Neuronal stem cell (in vitro differentiated cells): ENCODE results near the gene KLHL8.

ENCODE experiments used
- DNase-seq: peaks from one replicate; pipeline ENCODE4 v3.0.0-alpha.2; 2013; ENCODE audit warnings: low spot score
- H2AFZ ChIP-seq: one replicate; pipeline ENCODE4 v1.6.1; 2013; ENCODE audit warnings: mild to moderate bottlenecking, low read length, inconsistent platforms
- H2AK5ac ChIP-seq: 2 replicates; pipeline ENCODE4 v1.6.1; 2013; ENCODE audit warnings: low read depth, mild to moderate bottlenecking, inconsistent platforms, low read length, moderate library complexity, mixed read lengths
- H2BK120ac ChIP-seq: 2 replicates; pipeline ENCODE4 v1.6.1; 2013; ENCODE audit warnings: low read depth, mild to moderate bottlenecking, inconsistent platforms, low read length, moderate library complexity, mixed read lengths
- H2BK12ac ChIP-seq: one replicate; pipeline ENCODE4 v1.6.1; 2013; ENCODE audit warnings: low read length, inconsistent platforms
- H2BK15ac ChIP-seq: 2 replicates; pipeline ENCODE4 v1.6.1; 2013; ENCODE audit warnings: mild to moderate bottlenecking, low read length, inconsistent platforms, mixed read lengths
- H2BK5ac ChIP-seq: one replicate; pipeline ENCODE4 v1.6.1; 2013; ENCODE audit warnings: inconsistent platforms, mild to moderate bottlenecking, low read length, moderate library complexity
- H3K14ac ChIP-seq: one replicate; pipeline ENCODE4 v1.6.1; 2013; ENCODE audit warnings: low read length, inconsistent platforms
- H3K18ac ChIP-seq: 2 replicates; pipeline ENCODE4 v1.6.1; 2013; ENCODE audit warnings: low read length, inconsistent platforms
- H3K23ac ChIP-seq: 2 replicates; pipeline ENCODE4 v1.6.1; 2013; ENCODE audit warnings: low read depth, mild to moderate bottlenecking, mixed read lengths, low read length, inconsistent platforms; ENCODE audit not compliant: poor library complexity
- H3K27ac ChIP-seq: replicated peaks from 3 replicates; pipeline ENCODE4 v1.5.1; 2013; ENCODE audit warnings: low read length, inconsistent platforms
- H3K27me3 ChIP-seq, 3 experiments: 2 replicates each; pipeline ENCODE4 v1.6.1; 2013; ENCODE audit warnings: low read length in 3 of 3, mild to moderate bottlenecking in 2 of 3, inconsistent platforms in 1 of 3, low read depth in 1 of 3, mixed read lengths in 1 of 3, moderate library complexity in 1 of 3; ENCODE audit not compliant: control insufficient read depth in 3 of 3, insufficient read depth in 3 of 3
- H3K36me3 ChIP-seq, 2 donors: replicated peaks in 1 of 2; 2 replicates each; pipeline ENCODE4 v1.6.1; 2013; ENCODE audit warnings: low read length in 2 of 2; ENCODE audit not compliant: control insufficient read depth in 2 of 2, insufficient read depth in 2 of 2
- H3K4ac ChIP-seq: 2 replicates; pipeline ENCODE4 v1.6.1; 2013; ENCODE audit warnings: inconsistent platforms, mild to moderate bottlenecking, low read length, moderate library complexity
- H3K4me1 ChIP-seq, 2 donors: 1 replicate in 1 of 2; 2 replicates in 1 of 2; pipeline ENCODE4 v1.6.1; 2013; ENCODE audit warnings: low read length in 2 of 2, low read depth in 1 of 2; ENCODE audit not compliant: control insufficient read depth in 2 of 2, insufficient read depth in 1 of 2
- H3K4me2 ChIP-seq: one replicate; pipeline ENCODE4 v1.6.1; 2013; ENCODE audit warnings: mild to moderate bottlenecking, low read length, inconsistent platforms; ENCODE audit not compliant: insufficient read depth, poor library complexity, severe bottlenecking
- H3K4me3 ChIP-seq, 2 donors: 2 replicates each; pipeline ENCODE4 v1.5.1; 2013; ENCODE audit warnings: low read length in 2 of 2, mild to moderate bottlenecking in 2 of 2, inconsistent platforms in 1 of 2, moderate library complexity in 1 of 2
- H3K79me1 ChIP-seq: one replicate; pipeline ENCODE4 v1.6.1; 2013; ENCODE audit warnings: low read depth, mild to moderate bottlenecking, inconsistent platforms, low read length, moderate library complexity
- H3K9ac ChIP-seq: one replicate; pipeline ENCODE4 v1.6.1; 2013; ENCODE audit warnings: mild to moderate bottlenecking, low read depth, low read length, inconsistent platforms; ENCODE audit not compliant: poor library complexity
- H3K9me3 ChIP-seq, 2 donors: replicated peaks in 1 of 2; 2 replicates each; pipeline versions ENCODE3 to v1.6.1; 2013; ENCODE audit warnings: low read length in 2 of 2, mild to moderate bottlenecking in 2 of 2, inconsistent platforms in 1 of 2, low read depth in 1 of 2, mixed read lengths in 1 of 2, moderate library complexity in 1 of 2; ENCODE audit not compliant: control insufficient read depth in 2 of 2, insufficient read depth in 1 of 2
- H4K8ac ChIP-seq: one replicate; pipeline ENCODE4 v1.6.1; 2013; ENCODE audit warnings: low read depth, mild to moderate bottlenecking, inconsistent platforms, low read length, moderate library complexity
- H4K91ac ChIP-seq: one replicate; pipeline ENCODE4 v1.6.1; 2013; ENCODE audit warnings: low read length, low read depth, mild to moderate bottlenecking, inconsistent platforms; ENCODE audit not compliant: poor library complexity
- WGBS, 2 donors: extraction: QIAGEN DNeasy Blood & Tissue Kit; methylation state at CpG; one replicate each; pipeline ENCODE4 v1.1.7; 2013; ENCODE audit warnings: missing lambda C conversion rate in 2 of 2, mixed read lengths in 1 of 2; ENCODE audit not compliant: insufficient read length in 2 of 2, insufficient replicate concordance in 1 of 2; ENCODE audit errors: extremely low coverage in 2 of 2; 5-methylcytosine and 5-hydroxymethylcytosine counted together

The KLHL8 gene

DNA sequence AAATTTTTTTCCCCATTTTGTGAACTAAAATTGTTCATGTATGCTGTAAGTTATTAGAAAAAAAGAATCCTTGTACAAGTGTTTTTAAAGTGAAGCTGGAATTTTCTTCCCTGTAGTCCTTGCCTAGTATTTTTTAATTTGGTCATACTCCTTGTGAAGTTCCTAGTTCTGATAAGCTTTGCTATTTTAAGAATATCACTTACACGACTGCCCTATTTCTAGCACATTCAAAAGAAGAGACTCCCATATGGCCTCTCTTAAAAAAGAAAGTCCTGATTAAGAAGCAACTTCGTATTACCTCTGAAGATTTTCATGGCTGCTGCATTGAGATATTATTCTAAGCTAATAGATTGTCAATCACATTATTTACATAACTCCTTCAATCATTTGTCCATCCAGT is 87.2 kb downstream of the KLHL8 start:
- Histone ChIP-seq H3K4me3 (no peak overlapping the region), H4K8ac (no peak overlapping the region), H3K27ac (no peak overlapping the region), H2AK5ac (no peak overlapping the region), H2AFZ (no peak overlapping the region), H3K36me3 (peaks cover 29 to 91% of the 10 kb centered on the region in 2 donors), H3K18ac (no peak overlapping the region), H3K4me1 (peaks cover 0 to 2% of the 10 kb centered on the region in 2 donors), H2BK120ac (no peak overlapping the region), H3K79me1 (no peaks in the 10 kb centered on the region), H3K27me3 (no peaks in the 10 kb centered on the region), H3K4me2 (no peak overlapping the region), H3K14ac (no peak overlapping the region), H3K9ac (no peak overlapping the region), H2BK15ac (no peak overlapping the region), H4K91ac (no peak overlapping the region), H3K4ac (no peak overlapping the region), H2BK12ac (no peak overlapping the region), H2BK5ac (no peak overlapping the region), H3K9me3 (no peaks in the 10 kb centered on the region), H3K23ac (no peak overlapping the region)
- DNase-seq = no peak
- no CpG with 5 or more reads among the region's 2 CpGs for WGBS, 2 donors

DNA sequence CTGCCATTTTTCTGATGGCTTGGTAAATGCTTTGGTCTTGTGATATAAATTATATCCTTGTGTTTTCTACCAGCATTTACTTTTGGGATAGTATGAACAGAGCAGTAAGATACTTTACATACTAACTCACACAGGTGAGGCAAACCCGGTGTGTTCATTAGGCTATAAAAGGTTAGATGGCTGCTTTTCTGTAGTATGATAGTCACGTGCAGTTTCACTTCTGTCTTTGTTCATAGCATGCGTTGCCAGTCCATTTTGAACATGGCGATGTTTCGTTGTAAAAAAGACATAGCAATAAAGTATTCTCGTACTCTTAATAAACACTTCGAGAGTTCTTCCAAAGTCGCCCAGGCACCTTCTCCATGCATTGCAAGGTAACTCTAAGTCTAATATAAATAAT is 88.4 kb downstream of the KLHL8 start:
- no peak overlapping the region for H3K14ac ChIP-seq
- no peak overlapping the region for H2AK5ac ChIP-seq
- no peaks in the 10 kb centered on the region for H3K27me3 ChIP-seq
- H3K4me3 ChIP-seq = no peak overlapping the region
- no peak overlapping the region for H3K4ac ChIP-seq
- H3K36me3 ChIP-seq = peaks cover 32 to 96% of the 10 kb centered on the region in 2 donors
- no peak overlapping the region for H3K4me2 ChIP-seq
- no peak overlapping the region for H3K23ac ChIP-seq
- no peak overlapping the region for H4K8ac ChIP-seq
- WGBS, 2 donors = no CpG with 5 or more reads among the region's 8 CpGs
- H4K91ac ChIP-seq = no peak overlapping the region
- no peak overlapping the region for H2BK12ac ChIP-seq
- H3K9me3 ChIP-seq = no peaks in the 10 kb centered on the region
- H3K4me1 ChIP-seq = peaks cover 0 to 2% of the 10 kb centered on the region in 2 donors
- H3K27ac ChIP-seq = no peak overlapping the region
- no peak overlapping the region for H3K18ac ChIP-seq
- no peak overlapping the region for H2BK15ac ChIP-seq
- H2BK5ac ChIP-seq = no peak overlapping the region
- no peak overlapping the region for H3K9ac ChIP-seq
- H2AFZ ChIP-seq = no peak overlapping the region
- DNase-seq = no peak
- H2BK120ac ChIP-seq = no peak overlapping the region
- no peaks in the 10 kb centered on the region for H3K79me1 ChIP-seq

- Histone ChIP-seq H3K9me3 (no peaks in the 10 kb centered on the region), H3K27me3 (no peaks in the 10 kb centered on the region), H3K4me2 (no peak overlapping the region), H4K8ac (no peak overlapping the region), H3K9ac (no peak overlapping the region), H3K14ac (no peak overlapping the region), H3K4me1 (peaks cover 0 to 2% of the 10 kb centered on the region in 2 donors), H3K4ac (no peak overlapping the region), H4K91ac (no peak overlapping the region), H3K23ac (no peak overlapping the region), H3K27ac (no peak overlapping the region), H2AFZ (no peak overlapping the region), H2BK12ac (no peak overlapping the region), H2BK120ac (no peak overlapping the region), H2BK5ac (no peak overlapping the region), H2BK15ac (no peak overlapping the region), H2AK5ac (no peak overlapping the region), H3K18ac (no peak overlapping the region), H3K79me1 (no peaks in the 10 kb centered on the region), H3K36me3 (peaks cover 30 to 96% of the 10 kb centered on the region in 2 donors), H3K4me3 (no peak overlapping the region)
- no CpG with 5 or more reads among the region's 7 CpGs for WGBS, 2 donors
- no peak for DNase-seq
Measured at GRCh38 chr4:87130985-87131703, 89.3 kb downstream of the KLHL8 start.

GRCh38 chr4:87129681-87130080 is 90.7 kb downstream of the KLHL8 start:
- no peak overlapping the region for H2BK12ac ChIP-seq
- H3K4me3 ChIP-seq = no peak overlapping the region
- H4K8ac ChIP-seq = no peak overlapping the region
- no peak overlapping the region for H3K4me2 ChIP-seq
- no peak overlapping the region for H3K9ac ChIP-seq
- H3K27me3 ChIP-seq = no peaks in the 10 kb centered on the region
- H2BK5ac ChIP-seq = no peak overlapping the region
- no CpG with 5 or more reads among the region's 6 CpGs for WGBS, 2 donors
- H2AFZ ChIP-seq = no peak overlapping the region
- no peak overlapping the region for H3K18ac ChIP-seq
- no peaks in the 10 kb centered on the region for H3K9me3 ChIP-seq
- no peak overlapping the region for H3K14ac ChIP-seq
- no peak overlapping the region for H2AK5ac ChIP-seq
- peaks cover 0 to 2% of the 10 kb centered on the region in 2 donors for H3K4me1 ChIP-seq
- no peak overlapping the region for H3K23ac ChIP-seq
- H3K36me3 ChIP-seq = peaks cover 29 to 97% of the 10 kb centered on the region in 2 donors
- no peak overlapping the region for H2BK120ac ChIP-seq
- H3K79me1 ChIP-seq = no peaks in the 10 kb centered on the region
- H3K4ac ChIP-seq = no peak overlapping the region
- H3K27ac ChIP-seq = no peak overlapping the region
- no peak overlapping the region for H4K91ac ChIP-seq
- no peak for DNase-seq
- no peak overlapping the region for H2BK15ac ChIP-seq
